K562 (cell line): ENCODE data around the gene PAX5. TPM values are rescaled to one million over a fixed set of nuclear protein-coding genes. Genes with fewer than 3 reads are reported as not detected.

Source experiments
- ATAC-seq: fragments of 200-7000 bp; cut with Tn5 transposase; 3 replicates; pipeline ENCODE4 v1.9.1; 2020; ENCODE audit warnings: moderate library complexity
- BruUV-seq: library from RNA; stranded (reverse); fragments of 400-500 nt; replicated peaks from 2 replicates; lab custom pipeline; 2021; lab: Mats Ljungman, UMichigan
- CTCF ChIA-PET: fragments of 300-600 bp; formaldehyde crosslinking; extraction: SDS; loops from one replicate; lab custom pipeline; 2021; ENCODE audit warnings: low intra/inter-chr PET ratio; lab: Yijun Ruan, JAX
- POLR2A ChIA-PET: fragments of 300-600, 350-650 bp; sonication (Branson Sonifier 250); formaldehyde crosslinking; extraction: SDS; loops from one replicate; lab custom pipeline; 2021; ENCODE audit warnings: antibody characterized with exemption, inconsistent platforms; lab: Yijun Ruan, JAX
- DNase-seq, 4 experiments: peaks; one replicate each; pipeline versions ENCODE4 v3.0.0 to v3.0.0-alpha.2; 2011 to 2018; ENCODE audit warnings: low spot score in 3 of 4, mixed read lengths in 3 of 4; ENCODE audit errors: extremely low read depth in 1 of 4
- FAIRE-seq: peaks from 2 replicates; lab custom pipeline; 2011; peaks lifted over from hg19 to GRCh38; lab: Jason Lieb, UNC
- H2AFZ ChIP-seq: 2 replicates; pipeline ENCODE4 v1.6.0; 2011; ENCODE audit warnings: low read depth, low read length, control low read depth, inconsistent platforms
- H3K27ac ChIP-seq: fragments of 200-600 bp; 3 replicates; pipeline ENCODE4 v1.8.0; 2011; ENCODE audit warnings: low read depth, mild to moderate bottlenecking, control low read depth, inconsistent platforms, low read length, moderate library complexity, mixed read lengths; ENCODE audit errors: extremely low read depth
- H3K27me3 ChIP-seq, 2 experiments: fragments of 300-600 bp in 1 of 2; 2 replicates in 1 of 2; 3 replicates in 1 of 2; pipeline versions ENCODE4 v1.6.0 to v1.8.0; 2011; ENCODE audit warnings: inconsistent platforms in 2 of 2, low read length in 2 of 2, mild to moderate bottlenecking in 1 of 2, mixed read lengths in 1 of 2, moderate library complexity in 1 of 2; ENCODE audit not compliant: control insufficient read depth in 2 of 2, insufficient read depth in 2 of 2
- H3K36me3 ChIP-seq: fragments of 300-600 bp; 3 replicates; pipeline ENCODE4 v1.8.0; 2011; ENCODE audit warnings: mild to moderate bottlenecking, low read length, inconsistent platforms; ENCODE audit not compliant: control insufficient read depth, insufficient read depth
- H3K4me1 ChIP-seq, 2 experiments: fragments of 200-600 bp in 1 of 2; replicated peaks in 1 of 2; 2 replicates in 1 of 2; 3 replicates in 1 of 2; pipeline versions ENCODE4 v1.5.1 to v1.8.0; 2011; ENCODE audit warnings: inconsistent platforms in 2 of 2, low read length in 2 of 2, mild to moderate bottlenecking in 1 of 2, mixed read lengths in 1 of 2, moderate library complexity in 1 of 2; ENCODE audit not compliant: control insufficient read depth in 2 of 2, insufficient read depth in 2 of 2
- H3K4me2 ChIP-seq: 2 replicates; pipeline ENCODE4 v1.6.1; 2011; ENCODE audit warnings: low read length, control low read depth, inconsistent platforms, mixed read lengths; ENCODE audit not compliant: insufficient read depth
- H3K4me3 ChIP-seq: fragments of 200-600 bp; sonication (generic), shearing (Covaris generic); 2 replicates; pipeline ENCODE4 v1.5.1; 2016; ENCODE audit warnings: control low read depth, inconsistent platforms
- H3K79me2 ChIP-seq: fragments of 200-600 bp; 3 replicates; pipeline ENCODE4 v1.8.0; 2011; ENCODE audit warnings: low read length, inconsistent platforms; ENCODE audit not compliant: control insufficient read depth, insufficient read depth
- H3K9ac ChIP-seq, 2 experiments: 2 replicates each; pipeline versions ENCODE4 v1.6.0 to v1.6.1; 2011; ENCODE audit warnings: low read depth in 2 of 2, low read length in 2 of 2, control low read depth in 1 of 2, inconsistent platforms in 1 of 2, mild to moderate bottlenecking in 1 of 2, mixed read lengths in 1 of 2; ENCODE audit not compliant: insufficient read depth in 1 of 2
- H3K9me1 ChIP-seq: one replicate; pipeline ENCODE4 v1.6.0; 2011; ENCODE audit warnings: inconsistent platforms, mild to moderate bottlenecking, low read length, moderate library complexity; ENCODE audit not compliant: control insufficient read depth, insufficient read depth
- H3K9me3 ChIP-seq: replicated peaks from 2 replicates; pipeline ENCODE4 v1.5.1; 2011; ENCODE audit warnings: low read depth, low read length, inconsistent platforms; ENCODE audit not compliant: control insufficient read depth, insufficient read depth
- H4K20me1 ChIP-seq: replicated peaks from 2 replicates; pipeline ENCODE4 v1.6.1; 2011; ENCODE audit warnings: low read length, inconsistent platforms, mixed read lengths; ENCODE audit not compliant: control insufficient read depth, insufficient read depth
- BDP1 ChIP-seq: IDR thresholded peaks from 3 replicates; pipeline ENCODE4 v1.6.1; 2011; ENCODE audit not compliant: insufficient read length, insufficient read depth
- HEY1 ChIP-seq: fragments of 250-450 bp; sonication (Bioruptor Pico); IDR thresholded peaks from 2 replicates; pipeline ENCODE4 v1.5.0; 2020; ENCODE audit warnings: mild to moderate bottlenecking, moderate library complexity, borderline replicate concordance
- POLR2AphosphoS5 ChIP-seq: IDR thresholded peaks from 2 replicates; pipeline ENCODE4 v1.6.1; 2011; ENCODE audit warnings: mild to moderate bottlenecking, low read depth, low read length, moderate library complexity; ENCODE audit not compliant: control insufficient read depth, insufficient read depth
- RCOR1 ChIP-seq, 2 experiments: IDR thresholded peaks; 2 replicates each; pipeline ENCODE4 v1.6.1; 2012; ENCODE audit warnings: low read depth in 2 of 2, low read length in 2 of 2, borderline replicate concordance in 1 of 2, improper control_type of control experiment in 1 of 2
- SIN3A ChIP-seq, 2 experiments: fragments of 150-350 bp in 1 of 2; IDR thresholded peaks; 2 replicates each; pipeline ENCODE4 v1.6.1; 2011 to 2016; ENCODE audit warnings: borderline replicate concordance in 2 of 2, low read depth in 2 of 2, low read length in 2 of 2, mild to moderate bottlenecking in 2 of 2, moderate library complexity in 2 of 2; ENCODE audit not compliant: control insufficient read depth in 1 of 2
- SNIP1 ChIP-seq: fragments of 450-650 bp; IDR thresholded peaks from 2 replicates; pipeline ENCODE4 v1.7.1; 2017; ENCODE audit warnings: low read depth, mild to moderate bottlenecking
- ZNF282 ChIP-seq: sonication (generic); formaldehyde crosslinking; IDR thresholded peaks from 2 replicates; pipeline ENCODE4 v1.8.1; 2023; ENCODE audit warnings: missing genetic modification reagents
- ZNF436 ChIP-seq: fragments of 250-450, 450-650 bp; sonication (Bioruptor Pico); formaldehyde crosslinking; IDR thresholded peaks from 2 replicates; pipeline ENCODE4 v1.7.0; 2020; ENCODE audit warnings: mild to moderate bottlenecking
- WGBS: fragments of 100-300 bp; shearing (Covaris generic); methylation state at CpG from one replicate; pipeline ENCODE4 v1.1.6; 2016; ENCODE audit warnings: low coverage, mixed read lengths; ENCODE audit not compliant: insufficient coverage; ENCODE audit errors: missing lambda C conversion rate; 5-methylcytosine and 5-hydroxymethylcytosine counted together
- in situ Hi-C: fragments of 300-500 bp; cut with MboI; formaldehyde crosslinking; loops from 4 replicates; pipeline ENCODE4 v1.15.0; 2018; ENCODE audit warnings: inconsistent platforms, mixed read lengths
- intact Hi-C: fragments of 100-400 bp; cut with micrococcal nuclease; formaldehyde crosslinking; loops from 2 replicates; pipeline ENCODE4 v1.14.2; 2022
- polyA plus RNA-seq, 8 experiments: library from polyadenylated mRNA; depleted of rRNA in 4 of 8; stranded (reverse) in 5 of 8; unstranded in 3 of 8; fragments of >200 nt; fragmentation: Nextera tagmentation in 2 of 8; fragmentation: Illumina TruSeq in 1 of 8; extraction: Ambion mirVana in 2 of 8; extraction: Trizol in 1 of 8; gene quantifications; 2 replicates each; pipeline versions ENCODE4 v1.2.1 to v1.2.3, GENCODE V29; 2011 to 2014; ENCODE audit warnings: inconsistent platforms in 1 of 8, missing spikeins in 1 of 8
- total RNA-seq, 7 experiments: library from RNA; depleted of rRNA in 6 of 7; stranded (reverse); fragments of >200 nt in 6 of 7; fragmentation: Illumina TruSeq in 2 of 7; extraction: Trizol in 2 of 7; gene quantifications; 2 replicates each; pipeline versions ENCODE4 v1.2.1 to v1.2.3, GENCODE V29; 2011 to 2021; ENCODE audit warnings: low replicate concordance in 1 of 7

Gene PAX5
- total and polyA plus RNA-seq, 9 of the 15 experiments (the other 6 are each of a cell fraction or from before 2014, with no cell fraction given) = 0.03 to 0.09 TPM; not detected in 7

GRCh38 chr9:36854034-36854433, 180.0 kb downstream of the PAX5 start:
- ATAC-seq = no peak
- no peaks in the 10 kb centered on the region for H3K36me3 ChIP-seq

GRCh38 chr9:36853233-36853632, 180.8 kb downstream of the PAX5 start:
- intact Hi-C loops = no loop called here
- Histone ChIP-seq H3K9me1 (no peaks in the 10 kb centered on the region), H3K4me3 (no peak overlapping the region), H3K36me3 (no peaks in the 10 kb centered on the region), H3K27ac (no peak overlapping the region), H3K79me2 (no peaks in the 10 kb centered on the region), H3K4me2 (no peak overlapping the region), H3K27me3 (peaks cover 2 to 54% of the 10 kb centered on the region in 2 experiments; a peak in 4 of 5 replicates)
- no TSS peak for BruUV-seq
- CTCF ChIA-PET = no interaction called here
- FAIRE-seq = no peak
- no peak for DNase-seq
- TF ChIP-seq POLR2AphosphoS5 = no peak
- no peak for TF ChIP-seq SNIP1
- no peak for TF ChIP-seq ZNF436 (CRISPR knock-in tag)
- TF ChIP-seq HEY1 (CRISPR knock-in tag) = no peak
- no peak for TF ChIP-seq RCOR1 (IDR thresholded peaks at IDR 0.05; ENCODE audit: borderline replicate concordance in 1 of 2, low read depth in 2 of 2, low read length in 2 of 2)
- no peak for TF ChIP-seq ZNF282 (CRISPR knock-in tag)
- TF ChIP-seq SIN3A (IDR thresholded peaks at IDR 0.05; ENCODE audit: borderline replicate concordance in 2 of 2, control insufficient read depth in 1 of 2, low read depth in 2 of 2, low read length in 2 of 2) = no peak
- TF ChIP-seq, all 486 proteins: peak for 0
- 0% methylated on average over 1 of the region's 1 CpG for WGBS
- no peak for ATAC-seq
- Histone ChIP-seq H4K20me1 (no peaks in the 10 kb centered on the region), H3K4me1 (no peaks in the 10 kb centered on the region), H3K9ac (no peak overlapping the region), H2AFZ (no peak overlapping the region), H3K9me3 (no peaks in the 10 kb centered on the region)
- in situ Hi-C loops = no loop called here
- POLR2A ChIA-PET = interaction anchor here (1.0 kb wide), 1 partner anchor 11 kb away, joined by 3 read pairs; no protein-coding TSS in a partner anchor

More at GRCh38 chr9:36854034-36854433, 180.0 kb downstream of the PAX5 start:
- no peak for TF ChIP-seq BDP1
- Histone ChIP-seq H2AFZ (no peak overlapping the region), H3K27me3 (peaks cover 2 to 53% of the 10 kb centered on the region in 2 experiments; a peak in 4 of 5 replicates), H3K27ac (no peak overlapping the region), H3K4me1 (no peaks in the 10 kb centered on the region), H3K9ac (no peak overlapping the region), H3K9me1 (no peaks in the 10 kb centered on the region), H3K79me2 (no peaks in the 10 kb centered on the region), H3K4me3 (no peak overlapping the region), H3K4me2 (no peak overlapping the region), H4K20me1 (no peaks in the 10 kb centered on the region), H3K9me3 (no peaks in the 10 kb centered on the region)
- no TSS peak for BruUV-seq
- in situ Hi-C loops (no loop called here), intact Hi-C loops (no loop called here)
- FAIRE-seq (no peak), DNase-seq (no peak)
- POLR2A ChIA-PET = interaction anchor here (1.0 kb wide), 1 partner anchor 11 kb away, joined by 3 read pairs; no protein-coding TSS in a partner anchor
- 0% methylated on average over 13 of the region's 13 CpGs for WGBS
- CTCF ChIA-PET = no interaction called here
